HEK293 (cell line): ENCODE results near the gene LRRC27.

ENCODE experiments used
- CTCF ChIA-PET: fragments of 350-600 bp; formaldehyde crosslinking; extraction: SDS; loops from one replicate; lab custom pipeline; 2021; ENCODE audit warnings: antibody characterized with exemption; lab: Yijun Ruan, JAX
- POLR2A ChIA-PET: fragments of 300-600 bp; formaldehyde crosslinking; extraction: SDS; loops from one replicate; lab custom pipeline; 2020; ENCODE audit warnings: antibody characterized with exemption, inconsistent platforms; lab: Yijun Ruan, JAX
- H3K27ac ChIP-seq: fragments of 200-500 bp; sonication (Bioruptor generic); 2 replicates; pipeline ENCODE4 v1.5.1; 2014; ENCODE audit warnings: low read depth, low read length, control low read depth, inconsistent platforms; ENCODE audit errors: extremely low read depth
- H3K36me3 ChIP-seq, 2 experiments: fragments of 200-500 bp in 1 of 2; sonication (Bioruptor generic) in 1 of 2; 1 replicate in 1 of 2; 2 replicates in 1 of 2; pipeline ENCODE4 v1.5.1; 2014 to 2017; ENCODE audit warnings: inconsistent platforms in 2 of 2, low read length in 2 of 2; ENCODE audit not compliant: control insufficient read depth in 2 of 2, insufficient read depth in 1 of 2
- H3K4me1 ChIP-seq: fragments of 200-500 bp; sonication (Bioruptor generic); 2 replicates; pipeline ENCODE4 v1.5.1; 2014; ENCODE audit warnings: mild to moderate bottlenecking, low read length, inconsistent platforms; ENCODE audit not compliant: control insufficient read depth, insufficient read depth
- H3K4me3 ChIP-seq: 2 replicates; pipeline ENCODE4 v1.5.1; 2011; ENCODE audit warnings: low read depth, mild to moderate bottlenecking, control low read depth, low read length, moderate library complexity
- H3K9me3 ChIP-seq: fragments of 200-500 bp; sonication (Bioruptor generic); 2 replicates; pipeline ENCODE4 v1.5.1; 2014; ENCODE audit warnings: low read depth, low read length, inconsistent platforms; ENCODE audit not compliant: control insufficient read depth, insufficient read depth
- KLF7 ChIP-seq: fragments of 450-650 bp; formaldehyde crosslinking; IDR thresholded peaks from 2 replicates; pipeline ENCODE4 v1.5.1; 2016; ENCODE audit warnings: missing biosample characterization, missing genetic modification characterization, borderline replicate concordance
- PRDM2 ChIP-seq: fragments of 450-650 bp; formaldehyde crosslinking; IDR thresholded peaks from 2 replicates; pipeline ENCODE4 v1.5.1; 2016; ENCODE audit warnings: missing biosample characterization, missing genetic modification characterization, borderline replicate concordance
- SETDB1 ChIP-seq: IDR thresholded peaks from one replicate; pipeline ENCODE4 v1.6.1; 2017; ENCODE audit warnings: mild to moderate bottlenecking, low read length, moderate library complexity, mixed read lengths; ENCODE audit not compliant: insufficient read length
- SP7 ChIP-seq: fragments of 450-650 bp; formaldehyde crosslinking; IDR thresholded peaks from 2 replicates; pipeline ENCODE4 v1.5.1; 2016; ENCODE audit warnings: missing biosample characterization, missing genetic modification characterization
- ZBTB1 ChIP-seq: fragments of 450-650 bp; formaldehyde crosslinking; IDR thresholded peaks from 2 replicates; pipeline ENCODE4 v1.5.1; 2016; ENCODE audit warnings: missing biosample characterization, missing genetic modification characterization
- ZBTB20 ChIP-seq: fragments of 450-650 bp; formaldehyde crosslinking; IDR thresholded peaks from 2 replicates; pipeline ENCODE4 v1.5.1; 2016; ENCODE audit warnings: missing biosample characterization, missing genetic modification characterization
- ZEB2 ChIP-seq: fragments of 450-650 bp; formaldehyde crosslinking; IDR thresholded peaks from 2 replicates; pipeline ENCODE4 v1.5.1; 2016; ENCODE audit warnings: missing biosample characterization, missing genetic modification characterization
- ZNF133 ChIP-seq: fragments of 450-650 bp; formaldehyde crosslinking; IDR thresholded peaks from 2 replicates; pipeline ENCODE4 v1.5.1; 2016; ENCODE audit warnings: missing biosample characterization, missing genetic modification characterization
- ZNF174 ChIP-seq: fragments of 450-650 bp; formaldehyde crosslinking; IDR thresholded peaks from 2 replicates; pipeline ENCODE4 v1.5.0; 2017; ENCODE audit warnings: missing biosample characterization, mild to moderate bottlenecking, missing genetic modification characterization
- ZNF175 ChIP-seq: fragments of 450-650 bp; formaldehyde crosslinking; IDR thresholded peaks from 2 replicates; pipeline ENCODE4 v1.5.1; 2016; ENCODE audit warnings: missing biosample characterization, missing genetic modification characterization
- ZNF292 ChIP-seq: fragments of 450-650 bp; formaldehyde crosslinking; IDR thresholded peaks from 2 replicates; pipeline ENCODE4 v1.5.1; 2016; ENCODE audit warnings: low read depth, missing biosample characterization, missing genetic modification characterization, borderline replicate concordance
- ZNF366 ChIP-seq: fragments of 450-650 bp; formaldehyde crosslinking; conservative IDR thresholded peaks from 2 replicates; pipeline ENCODE4 v1.5.1; 2016; ENCODE audit warnings: missing biosample characterization, missing genetic modification characterization
- ZNF398 ChIP-seq: fragments of 450-650 bp; formaldehyde crosslinking; IDR thresholded peaks from 2 replicates; pipeline ENCODE4 v1.5.1; 2017; ENCODE audit warnings: missing biosample characterization, missing genetic modification characterization
- ZNF416 ChIP-seq: fragments of 450-650 bp; formaldehyde crosslinking; IDR thresholded peaks from 2 replicates; pipeline ENCODE4 v1.5.1; 2016; ENCODE audit warnings: missing biosample characterization, missing genetic modification characterization
- ZNF571 ChIP-seq: fragments of 450-650 bp; formaldehyde crosslinking; IDR thresholded peaks from 2 replicates; pipeline ENCODE4 v1.5.0; 2017; ENCODE audit warnings: missing biosample characterization, missing genetic modification characterization
- ZNF677 ChIP-seq: fragments of 450-650 bp; IDR thresholded peaks from 2 replicates; pipeline ENCODE4 v1.5.0; 2018; ENCODE audit warnings: missing biosample characterization, mild to moderate bottlenecking, missing genetic modification characterization, moderate library complexity
- ZNF701 ChIP-seq: fragments of 450-650 bp; formaldehyde crosslinking; IDR thresholded peaks from 2 replicates; pipeline ENCODE4 v1.5.1; 2016; ENCODE audit warnings: missing biosample characterization, missing genetic modification characterization
- TF ChIP-seq, protein P1 (sequence below): fragments of 450-650 bp; formaldehyde crosslinking; IDR thresholded peaks from 2 replicates; pipeline ENCODE4 v1.5.1; 2017; ENCODE audit warnings: missing biosample characterization, missing genetic modification characterization
- TF ChIP-seq, protein P2 (sequence below): fragments of 450-650 bp; formaldehyde crosslinking; IDR thresholded peaks from 2 replicates; pipeline ENCODE4 v1.5.1; 2016; ENCODE audit warnings: missing biosample characterization, missing genetic modification characterization

Gene LRRC27

DNA sequence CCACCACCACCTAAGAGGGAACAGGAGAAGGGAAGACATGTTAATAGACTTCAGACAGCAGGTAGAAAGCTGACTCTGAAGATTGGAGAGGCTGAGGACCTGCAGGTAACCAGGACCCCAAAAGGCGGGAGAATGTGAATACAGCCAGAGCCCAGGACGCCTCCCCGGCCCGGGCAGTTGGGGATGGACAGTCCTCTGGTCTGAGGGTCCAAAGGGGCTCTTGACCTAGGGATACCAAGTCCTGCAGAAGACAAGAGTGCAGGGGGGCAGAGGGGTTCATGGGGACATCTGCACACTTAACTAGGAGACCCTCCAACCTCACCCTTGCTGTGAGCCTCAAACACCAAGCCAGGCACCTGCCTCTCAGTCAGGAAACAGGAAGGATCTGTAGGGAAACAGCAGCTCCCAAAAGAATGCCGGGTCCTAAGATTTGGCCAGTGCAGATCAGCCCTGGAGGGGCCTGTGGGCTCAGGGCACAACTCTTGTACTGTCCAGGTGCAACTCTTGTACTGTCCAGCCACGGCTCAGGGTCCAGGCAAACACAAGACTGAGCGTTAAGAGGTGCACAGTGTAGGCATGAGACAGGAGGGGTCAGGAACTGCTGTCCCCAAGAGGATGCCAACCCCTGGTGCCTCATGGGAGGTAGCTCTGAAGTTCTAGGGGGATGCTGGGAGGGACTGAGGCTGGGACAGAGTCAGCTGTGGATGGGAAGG, 22.0 kb upstream of the LRRC27 start:
- TF ChIP-seq ZNF292 (tag by site-specific recombination) = no peak
- no peak for TF ChIP-seq ZNF416 (tag by site-specific recombination)
- no peak for TF ChIP-seq ZNF571 (tag by site-specific recombination)
- no peak for TF ChIP-seq ZNF677 (tag by site-specific recombination)
- TF ChIP-seq ZNF175 (tag by site-specific recombination) = no peak
- TF ChIP-seq KLF7 (tag by site-specific recombination) = no peak
- TF ChIP-seq, protein P1, sequence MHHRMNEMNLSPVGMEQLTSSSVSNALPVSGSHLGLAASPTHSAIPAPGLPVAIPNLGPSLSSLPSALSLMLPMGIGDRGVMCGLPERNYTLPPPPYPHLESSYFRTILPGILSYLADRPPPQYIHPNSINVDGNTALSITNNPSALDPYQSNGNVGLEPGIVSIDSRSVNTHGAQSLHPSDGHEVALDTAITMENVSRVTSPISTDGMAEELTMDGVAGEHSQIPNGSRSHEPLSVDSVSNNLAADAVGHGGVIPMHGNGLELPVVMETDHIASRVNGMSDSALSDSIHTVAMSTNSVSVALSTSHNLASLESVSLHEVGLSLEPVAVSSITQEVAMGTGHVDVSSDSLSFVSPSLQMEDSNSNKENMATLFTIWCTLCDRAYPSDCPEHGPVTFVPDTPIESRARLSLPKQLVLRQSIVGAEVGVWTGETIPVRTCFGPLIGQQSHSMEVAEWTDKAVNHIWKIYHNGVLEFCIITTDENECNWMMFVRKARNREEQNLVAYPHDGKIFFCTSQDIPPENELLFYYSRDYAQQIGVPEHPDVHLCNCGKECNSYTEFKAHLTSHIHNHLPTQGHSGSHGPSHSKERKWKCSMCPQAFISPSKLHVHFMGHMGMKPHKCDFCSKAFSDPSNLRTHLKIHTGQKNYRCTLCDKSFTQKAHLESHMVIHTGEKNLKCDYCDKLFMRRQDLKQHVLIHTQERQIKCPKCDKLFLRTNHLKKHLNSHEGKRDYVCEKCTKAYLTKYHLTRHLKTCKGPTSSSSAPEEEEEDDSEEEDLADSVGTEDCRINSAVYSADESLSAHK (tag by site-specific recombination) = no peak
- TF ChIP-seq ZNF133 (tag by site-specific recombination) = no peak
- TF ChIP-seq, protein P2, sequence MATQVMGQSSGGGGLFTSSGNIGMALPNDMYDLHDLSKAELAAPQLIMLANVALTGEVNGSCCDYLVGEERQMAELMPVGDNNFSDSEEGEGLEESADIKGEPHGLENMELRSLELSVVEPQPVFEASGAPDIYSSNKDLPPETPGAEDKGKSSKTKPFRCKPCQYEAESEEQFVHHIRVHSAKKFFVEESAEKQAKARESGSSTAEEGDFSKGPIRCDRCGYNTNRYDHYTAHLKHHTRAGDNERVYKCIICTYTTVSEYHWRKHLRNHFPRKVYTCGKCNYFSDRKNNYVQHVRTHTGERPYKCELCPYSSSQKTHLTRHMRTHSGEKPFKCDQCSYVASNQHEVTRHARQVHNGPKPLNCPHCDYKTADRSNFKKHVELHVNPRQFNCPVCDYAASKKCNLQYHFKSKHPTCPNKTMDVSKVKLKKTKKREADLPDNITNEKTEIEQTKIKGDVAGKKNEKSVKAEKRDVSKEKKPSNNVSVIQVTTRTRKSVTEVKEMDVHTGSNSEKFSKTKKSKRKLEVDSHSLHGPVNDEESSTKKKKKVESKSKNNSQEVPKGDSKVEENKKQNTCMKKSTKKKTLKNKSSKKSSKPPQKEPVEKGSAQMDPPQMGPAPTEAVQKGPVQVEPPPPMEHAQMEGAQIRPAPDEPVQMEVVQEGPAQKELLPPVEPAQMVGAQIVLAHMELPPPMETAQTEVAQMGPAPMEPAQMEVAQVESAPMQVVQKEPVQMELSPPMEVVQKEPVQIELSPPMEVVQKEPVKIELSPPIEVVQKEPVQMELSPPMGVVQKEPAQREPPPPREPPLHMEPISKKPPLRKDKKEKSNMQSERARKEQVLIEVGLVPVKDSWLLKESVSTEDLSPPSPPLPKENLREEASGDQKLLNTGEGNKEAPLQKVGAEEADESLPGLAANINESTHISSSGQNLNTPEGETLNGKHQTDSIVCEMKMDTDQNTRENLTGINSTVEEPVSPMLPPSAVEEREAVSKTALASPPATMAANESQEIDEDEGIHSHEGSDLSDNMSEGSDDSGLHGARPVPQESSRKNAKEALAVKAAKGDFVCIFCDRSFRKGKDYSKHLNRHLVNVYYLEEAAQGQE = no peak
- no peak for TF ChIP-seq ZBTB20
- no peak for TF ChIP-seq SETDB1
- Histone ChIP-seq H3K27ac (no peak overlapping the region), H3K4me1 (no peaks in the 10 kb centered on the region; the same call in 1 of the 2 replicates), H3K36me3 (no peaks in the 10 kb centered on the region), H3K9me3 (no peaks in the 10 kb centered on the region; the same call in 1 of the 2 replicates), H3K4me3 (no peak overlapping the region)
- POLR2A ChIA-PET = no interaction called here
- CTCF ChIA-PET = no interaction called here

- no peaks in the 10 kb centered on the region; the same call in 1 of the 2 replicates for H3K9me3 ChIP-seq
- ChIA-PET CTCF (no interaction called here), POLR2A (no interaction called here)
- no peak overlapping the region for H3K27ac ChIP-seq
- no peaks in the 10 kb centered on the region for H3K36me3 ChIP-seq
- H3K4me1 ChIP-seq = no peaks in the 10 kb centered on the region; the same call in 1 of the 2 replicates
- no peak overlapping the region for H3K4me3 ChIP-seq
- TF ChIP-seq ZNF174 (no peak), ZBTB1 (no peak), ZNF366 (tag by site-specific recombination) (no peak), PRDM2 (no peak), ZNF701 (no peak), SP7 (tag by site-specific recombination) (no peak), ZNF398 (tag by site-specific recombination) (no peak), ZEB2 (tag by site-specific recombination) (no peak)
Observed at GRCh38 chr10:132310701-132311337, 21.2 kb upstream of the LRRC27 start.
